ENCODE data around the gene TSFM.

GRCh38 chr12:57840726-57841125, 58.1 kb downstream of the TSFM start:
- TF ChIP-seq EZH2 (IDR thresholded peaks at IDR 0.05; ENCODE audit: insufficient read depth, poor library complexity, severe bottlenecking) (no peak), EZH2phosphoT487 (IDR thresholded peaks at IDR 0.05; ENCODE audit: insufficient read depth, low read depth) (no peak)

All from GM23248 (cell line).